Hematopoietic multipotent progenitor cell treated with erythropoietin and hydrocortisone succinate and interleukin-3 and kit ligand, for 6 days (in vitro differentiated cells): ENCODE data around the gene PLEKHG7.
A peak's percentile ranks its signal among the peaks of the same experiment; 100 is the strongest.
"Not testable (repeated sequence)": the region's sequence is repeated elsewhere in the genome, so short reads cannot be mapped to it uniquely, and the experiment has no call there.

Experiments used
- DNase-seq: peaks from one replicate; pipeline ENCODE4 v3.0.0-alpha.2; 2015

Gene PLEKHG7, protein sequence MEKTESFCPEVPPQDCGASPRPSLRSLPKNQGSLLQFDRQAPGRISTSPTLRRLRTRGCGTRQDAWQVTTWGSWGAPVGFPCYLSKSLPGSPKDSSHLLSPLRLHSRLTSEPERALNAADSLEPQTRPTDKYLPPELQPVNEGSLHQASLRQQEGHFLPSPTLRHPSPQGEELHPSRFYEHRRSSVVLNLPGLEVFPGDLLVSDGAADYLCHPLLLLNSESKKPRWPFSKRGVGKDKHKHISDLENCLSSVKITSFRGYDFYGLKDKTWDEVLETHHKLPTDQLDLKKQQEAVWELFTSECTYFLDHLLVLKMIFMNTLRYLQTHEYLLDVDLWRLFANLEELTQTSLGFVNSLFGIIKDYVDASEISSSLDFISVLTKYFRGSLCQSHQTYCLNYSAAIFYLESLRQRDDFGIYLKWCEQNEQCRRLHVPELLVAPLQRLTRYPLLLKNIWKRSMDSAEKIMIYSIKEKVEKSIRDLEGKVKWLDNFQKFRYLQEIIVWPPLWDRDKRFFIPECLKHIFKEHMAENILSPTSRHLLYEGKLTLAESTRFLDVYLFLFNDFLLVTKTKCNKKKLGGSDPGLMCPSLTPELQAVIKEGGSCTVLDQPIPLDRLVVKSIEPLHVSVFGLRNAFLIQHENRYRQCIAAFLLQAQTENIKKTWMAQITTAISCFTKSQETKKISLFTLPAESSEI

GRCh38 chr12:92702754-92703679 is at the start of gene PLEKHG7:
PLEKHG7 (plus strand) TSS chr12:92702989; CDS start chr12:92706632, 3,643 bp downstream.
- DNase-seq = no peak

GRCh38 chr12:92654256-92654655 is 48.5 kb upstream of the PLEKHG7 start:
- not testable (repeated sequence) for DNase-seq

GRCh38 chr12:92654929-92655328 is 47.9 kb upstream of the PLEKHG7 start:
- no peak for DNase-seq

- DNase-seq = no peak
These were observed 45.9 kb upstream of the PLEKHG7 start for GRCh38 chr12:92656911-92657310.

DNA sequence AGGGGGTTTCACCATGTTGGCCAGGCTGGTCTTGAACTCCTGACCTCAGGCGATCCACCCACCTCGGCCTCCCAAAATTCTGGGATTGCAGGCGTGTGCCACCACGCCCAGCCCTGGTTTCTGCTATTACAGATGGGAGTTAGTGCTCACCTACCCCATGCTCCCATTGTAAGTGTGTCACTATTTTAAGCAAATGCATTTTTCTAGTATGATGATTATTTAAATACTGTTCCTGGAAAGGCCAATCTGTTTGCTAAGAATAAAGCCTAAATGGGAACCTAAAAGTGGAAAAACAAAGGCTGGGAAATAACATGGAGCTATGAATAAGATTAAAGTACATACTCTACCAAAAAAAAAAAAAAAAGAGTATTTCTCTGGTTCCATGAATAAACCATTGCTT is 45.0 kb upstream of the PLEKHG7 start:
- no peak for DNase-seq

GRCh38 chr12:92658611-92659010 is 44.2 kb upstream of the PLEKHG7 start:
- no peak for DNase-seq

GRCh38 chr12:92661269-92661668 is 41.5 kb upstream of the PLEKHG7 start:
- DNase-seq = no peak

GRCh38 chr12:92665496-92665895 is 37.3 kb upstream of the PLEKHG7 start:
- DNase-seq = no peak

GRCh38 chr12:92668739-92669138 is 34.0 kb upstream of the PLEKHG7 start:
- DNase-seq = no peak

DNA sequence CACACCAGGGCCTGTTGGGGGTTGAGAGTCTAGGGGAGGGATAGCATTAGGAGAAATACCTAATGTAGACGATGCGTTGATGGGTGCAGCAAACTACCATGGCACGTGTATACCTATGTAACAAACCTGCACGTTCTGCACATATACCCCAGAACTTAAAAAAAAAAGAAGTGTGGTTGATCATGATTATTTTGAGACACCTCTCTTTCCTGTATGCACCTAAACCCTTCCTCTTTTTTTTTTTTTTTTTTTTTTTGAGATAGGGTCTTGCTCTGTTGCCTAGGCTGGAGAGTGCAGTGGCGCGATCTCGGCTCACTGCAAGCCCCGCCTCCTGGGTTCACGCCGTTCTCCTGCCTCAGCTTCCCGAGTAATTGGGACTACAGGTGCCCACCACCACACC is 31.3 kb upstream of the PLEKHG7 start:
- DNase-seq = not testable (repeated sequence)

GRCh38 chr12:92673756-92674155 is 29.0 kb upstream of the PLEKHG7 start:
- no peak for DNase-seq

GRCh38 chr12:92674500-92674899 is 28.3 kb upstream of the PLEKHG7 start:
- no peak for DNase-seq

DNA sequence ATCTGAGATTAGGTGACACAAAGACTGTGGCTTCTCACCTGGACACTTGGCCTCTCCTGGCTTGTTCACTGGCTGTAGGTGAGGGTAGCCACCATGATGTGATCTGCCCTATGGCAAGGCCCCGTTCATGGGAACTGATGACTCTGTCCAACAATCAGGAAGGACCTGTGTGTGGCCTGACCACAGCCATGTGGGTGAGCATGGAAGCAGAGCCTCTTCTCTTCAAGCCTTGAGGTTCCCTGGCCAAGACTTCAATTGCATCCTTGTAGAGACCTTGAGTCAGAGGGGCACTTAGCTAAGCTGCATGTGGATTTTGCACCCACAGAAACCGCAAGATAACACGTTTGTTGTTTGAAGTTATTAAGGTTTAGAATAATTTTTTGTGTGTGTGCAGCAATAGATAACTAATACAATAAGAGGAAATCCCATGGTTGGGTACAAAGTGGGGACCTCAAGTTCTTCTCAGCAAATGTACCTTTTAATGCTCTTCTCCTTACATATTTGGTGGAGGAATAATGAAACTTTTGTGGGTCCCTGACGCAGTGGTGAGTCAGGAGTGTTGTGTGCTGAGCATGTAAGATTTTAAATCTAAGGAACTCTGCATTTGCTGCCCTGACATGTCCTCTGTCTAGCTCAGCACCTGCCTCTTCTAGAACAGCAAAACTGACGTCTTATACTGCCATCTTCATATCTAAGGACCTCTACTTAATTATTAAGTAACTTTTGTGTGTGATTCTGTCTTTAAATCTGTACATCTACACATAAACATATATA is 27.5 kb upstream of the PLEKHG7 start:
- no peak for DNase-seq

GRCh38 chr12:92676710-92677109 is 26.1 kb upstream of the PLEKHG7 start:
- DNase-seq = no peak

- no peak for DNase-seq
These were observed 12.2 kb upstream of the PLEKHG7 start for GRCh38 chr12:92690601-92691000.

DNA sequence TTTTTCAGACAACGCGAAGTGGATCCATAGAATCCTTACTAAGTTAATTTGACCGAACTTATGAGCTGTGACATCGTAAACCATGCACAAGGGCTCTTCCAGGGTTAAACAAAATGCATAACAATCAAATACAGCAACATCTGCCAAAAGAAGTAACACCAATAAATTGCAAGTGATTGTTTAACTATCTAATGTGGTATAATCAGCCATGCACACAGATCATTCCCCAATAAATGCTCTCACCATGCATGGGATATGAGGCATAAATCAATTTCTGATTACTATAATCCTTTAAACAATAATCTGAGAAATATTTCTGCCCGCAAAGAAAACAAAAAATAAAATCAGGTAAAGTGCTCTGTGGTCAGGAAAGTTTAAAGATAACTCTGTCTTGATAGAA is 7.7 kb upstream of the PLEKHG7 start:
- DNase-seq = no peak

DNA sequence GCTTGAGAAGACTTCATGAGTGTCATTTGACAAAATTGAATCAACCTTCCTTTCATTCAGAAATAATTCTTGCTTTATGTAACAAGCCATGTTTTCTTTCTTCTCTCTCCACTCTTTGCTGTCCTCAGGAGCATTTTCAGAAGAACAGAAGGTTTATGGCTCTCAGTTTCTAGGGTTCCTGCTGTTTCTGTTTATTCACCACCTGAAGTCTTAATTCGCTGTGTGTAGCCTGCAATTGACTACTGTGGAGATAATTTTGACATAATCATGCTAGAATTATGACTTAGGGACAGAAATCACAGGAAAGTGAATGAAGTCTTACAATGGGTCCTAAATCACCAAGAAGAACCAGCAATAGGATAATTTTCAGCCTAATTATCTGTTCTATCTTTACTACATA is 7.2 kb upstream of the PLEKHG7 start:
- no peak for DNase-seq

DNA sequence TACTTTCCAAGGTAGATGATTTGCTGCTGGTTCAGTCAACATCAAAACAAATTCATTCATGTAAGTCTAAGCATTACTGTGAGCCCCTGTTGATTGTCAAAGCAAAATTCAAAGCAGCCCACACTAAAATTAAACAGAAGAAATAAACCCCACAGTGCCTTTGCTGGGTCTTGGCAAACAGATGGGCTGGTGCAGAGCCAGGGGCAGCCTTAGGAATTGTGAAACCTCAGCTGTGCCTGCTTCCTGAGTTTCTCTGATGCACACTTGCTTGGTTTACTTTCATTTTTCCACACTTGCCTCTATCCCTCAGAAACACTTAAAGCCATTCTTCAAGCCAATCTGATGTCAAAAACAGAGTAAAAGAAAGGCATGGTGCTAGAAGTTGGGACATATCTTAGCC is 6.6 kb upstream of the PLEKHG7 start:
- DNase-seq = peak; percentile 4

- DNase-seq = no peak
These were observed 4.3 kb upstream of the PLEKHG7 start for GRCh38 chr12:92698474-92698873.

- DNase-seq = no peak
These were observed 1.3 kb upstream of the PLEKHG7 start for GRCh38 chr12:92701441-92701840.

DNA sequence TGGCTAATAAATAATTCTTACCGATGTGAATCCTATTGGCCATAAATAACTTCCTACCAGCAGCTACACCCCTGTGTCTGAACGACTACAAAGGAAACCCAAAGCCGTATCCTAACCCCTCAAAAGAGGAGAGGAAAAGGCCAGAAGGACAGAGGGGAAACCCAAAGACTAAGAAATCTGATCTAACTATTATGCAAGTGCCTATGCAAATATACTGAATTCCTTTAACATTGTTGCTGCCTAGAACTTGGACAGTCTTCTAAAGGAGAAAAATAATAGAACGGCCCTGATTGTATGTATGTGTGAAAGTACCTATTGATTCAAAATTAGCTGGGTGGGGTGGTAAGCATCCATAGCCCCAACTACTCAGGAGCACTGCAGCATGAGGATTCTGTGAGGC is 997 bp downstream of the PLEKHG7 start:
- no peak for DNase-seq

DNA sequence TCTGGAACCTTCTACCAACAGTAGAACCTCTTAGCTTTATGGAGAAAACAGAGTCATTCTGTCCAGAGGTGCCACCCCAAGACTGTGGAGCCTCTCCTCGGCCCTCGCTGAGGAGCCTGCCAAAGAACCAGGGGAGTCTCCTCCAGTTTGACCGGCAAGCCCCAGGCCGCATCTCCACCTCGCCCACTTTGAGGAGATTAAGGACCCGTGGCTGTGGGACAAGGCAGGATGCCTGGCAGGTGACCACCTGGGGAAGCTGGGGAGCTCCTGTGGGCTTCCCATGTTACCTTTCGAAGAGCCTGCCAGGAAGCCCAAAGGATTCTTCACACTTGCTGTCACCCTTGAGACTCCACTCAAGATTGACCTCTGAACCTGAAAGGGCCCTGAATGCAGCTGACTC is 3.8 kb downstream of the PLEKHG7 start:
- DNase-seq = no peak

DNA sequence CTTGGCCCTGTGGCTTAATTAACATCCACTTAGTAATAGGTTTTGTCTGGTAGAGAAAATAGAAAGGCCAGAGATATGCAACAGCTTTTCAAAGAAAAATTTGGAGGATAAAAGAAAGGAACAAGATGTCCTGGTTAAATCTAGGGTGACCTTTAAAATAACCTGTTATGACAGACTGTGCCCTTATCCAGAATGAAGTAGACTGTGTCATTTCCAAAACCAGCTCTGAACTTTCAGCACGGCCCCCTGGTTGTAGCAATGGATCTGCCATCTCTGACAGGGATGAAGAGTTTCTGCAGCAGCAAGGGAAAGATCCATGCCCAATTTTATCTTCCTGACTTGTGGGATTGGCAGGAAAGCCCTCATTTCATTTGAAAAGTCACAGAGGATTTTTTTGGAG is 5.1 kb downstream of the PLEKHG7 start:
- no peak for DNase-seq
